HG02852 (cell line): ENCODE measurements around the gene MFNG.
"Not testable (repeated sequence)": the region's sequence is repeated elsewhere in the genome, so short reads cannot be mapped to it uniquely, and the experiment has no call there.

ENCODE experiments used
- ATAC-seq: cut with Tn5 transposase; IDR thresholded peaks from one replicate; pipeline ENCODE4 v1.9.1; 2021; ENCODE audit warnings: mild to moderate bottlenecking, moderate library complexity; ENCODE audit not compliant: unreplicated experiment

Gene MFNG

GRCh38 chr22:37476389-37477329, 9.5 kb downstream of the MFNG start:
- no peak for ATAC-seq

- no peak for ATAC-seq
Measured at GRCh38 chr22:37474447-37475090, 11.6 kb downstream of the MFNG start.

GRCh38 chr22:37473437-37473946, 12.7 kb downstream of the MFNG start:
- ATAC-seq = no peak

- no peak for ATAC-seq
Measured at GRCh38 chr22:37472418-37473006, 13.7 kb downstream of the MFNG start.

- ATAC-seq = no peak
Measured at GRCh38 chr22:37471727-37472417, 14.3 kb downstream of the MFNG start.

GRCh38 chr22:37470087-37470445, 16.1 kb downstream of the MFNG start:
- ATAC-seq = no peak

- ATAC-seq = no peak
Measured at GRCh38 chr22:37469416-37470086, 16.6 kb downstream of the MFNG start.

GRCh38 chr22:37468201-37468695, 17.9 kb downstream of the MFNG start:
- ATAC-seq = not testable (repeated sequence)

GRCh38 chr22:37467391-37467955, 18.7 kb downstream of the MFNG start:
- no peak for ATAC-seq

- ATAC-seq = no peak
Measured at GRCh38 chr22:37464181-37464580, 22.0 kb downstream of the MFNG start.

- ATAC-seq = no peak
Measured at GRCh38 chr22:37462983-37463382, 23.2 kb downstream of the MFNG start.

- ATAC-seq = no peak
Measured at GRCh38 chr22:37462436-37462835, 23.7 kb downstream of the MFNG start.

- no peak for ATAC-seq
Measured at GRCh38 chr22:37461961-37462360, 24.2 kb downstream of the MFNG start.

- no peak for ATAC-seq
Measured at GRCh38 chr22:37460684-37461083, 25.5 kb downstream of the MFNG start.

- ATAC-seq = no peak
Measured at GRCh38 chr22:37459206-37459605, 27.0 kb downstream of the MFNG start.

- ATAC-seq = no peak
Measured at GRCh38 chr22:37457093-37457893, 28.9 kb downstream of the MFNG start.

- ATAC-seq = no peak
Measured at GRCh38 chr22:37456346-37456745, 29.8 kb downstream of the MFNG start.

- no peak for ATAC-seq
Measured at GRCh38 chr22:37455896-37456295, 30.3 kb downstream of the MFNG start.
